ENCODE data around the gene SCYL1. TPM values are rescaled to one million over a fixed set of nuclear protein-coding genes. Genes with fewer than 3 reads are reported as not detected.

The SCYL1 gene
- total RNA-seq, 1 experiment from 2014 or later: 104 TPM

DNA sequence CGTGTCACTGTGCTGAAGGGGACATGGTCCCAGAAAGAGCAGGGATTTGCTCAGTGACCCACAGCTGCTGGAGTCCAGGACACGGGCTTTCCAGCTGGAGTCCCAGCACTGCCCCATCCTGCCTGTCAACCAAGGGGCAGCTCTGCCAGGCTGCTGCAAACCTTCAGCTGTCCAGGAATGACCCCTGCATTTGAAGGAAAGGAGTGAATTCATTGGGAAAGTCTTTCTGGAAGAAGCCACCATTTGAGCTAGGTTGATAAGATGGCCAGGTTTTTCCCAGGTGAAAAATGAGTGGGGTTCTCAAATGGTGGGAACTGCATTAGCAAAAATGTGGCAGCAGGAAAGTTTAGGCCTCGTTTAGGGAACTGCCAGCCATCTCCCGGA lies 61.4 kb downstream of the SCYL1 start (continued):
- TF ChIP-seq, protein P1, sequence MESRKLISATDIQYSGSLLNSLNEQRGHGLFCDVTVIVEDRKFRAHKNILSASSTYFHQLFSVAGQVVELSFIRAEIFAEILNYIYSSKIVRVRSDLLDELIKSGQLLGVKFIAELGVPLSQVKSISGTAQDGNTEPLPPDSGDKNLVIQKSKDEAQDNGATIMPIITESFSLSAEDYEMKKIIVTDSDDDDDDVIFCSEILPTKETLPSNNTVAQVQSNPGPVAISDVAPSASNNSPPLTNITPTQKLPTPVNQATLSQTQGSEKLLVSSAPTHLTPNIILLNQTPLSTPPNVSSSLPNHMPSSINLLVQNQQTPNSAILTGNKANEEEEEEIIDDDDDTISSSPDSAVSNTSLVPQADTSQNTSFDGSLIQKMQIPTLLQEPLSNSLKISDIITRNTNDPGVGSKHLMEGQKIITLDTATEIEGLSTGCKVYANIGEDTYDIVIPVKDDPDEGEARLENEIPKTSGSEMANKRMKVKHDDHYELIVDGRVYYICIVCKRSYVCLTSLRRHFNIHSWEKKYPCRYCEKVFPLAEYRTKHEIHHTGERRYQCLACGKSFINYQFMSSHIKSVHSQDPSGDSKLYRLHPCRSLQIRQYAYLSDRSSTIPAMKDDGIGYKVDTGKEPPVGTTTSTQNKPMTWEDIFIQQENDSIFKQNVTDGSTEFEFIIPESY (IDR thresholded peaks at IDR 0.05; ENCODE audit: extremely low read depth, insufficient replicate concordance, low read length): no peak
- TF ChIP-seq, protein P2, sequence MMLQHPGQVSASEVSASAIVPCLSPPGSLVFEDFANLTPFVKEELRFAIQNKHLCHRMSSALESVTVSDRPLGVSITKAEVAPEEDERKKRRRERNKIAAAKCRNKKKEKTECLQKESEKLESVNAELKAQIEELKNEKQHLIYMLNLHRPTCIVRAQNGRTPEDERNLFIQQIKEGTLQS (IDR thresholded peaks at IDR 0.05): no peak
- TF ChIP-seq EZH2 (IDR thresholded peaks at IDR 0.05): no peak

DNA sequence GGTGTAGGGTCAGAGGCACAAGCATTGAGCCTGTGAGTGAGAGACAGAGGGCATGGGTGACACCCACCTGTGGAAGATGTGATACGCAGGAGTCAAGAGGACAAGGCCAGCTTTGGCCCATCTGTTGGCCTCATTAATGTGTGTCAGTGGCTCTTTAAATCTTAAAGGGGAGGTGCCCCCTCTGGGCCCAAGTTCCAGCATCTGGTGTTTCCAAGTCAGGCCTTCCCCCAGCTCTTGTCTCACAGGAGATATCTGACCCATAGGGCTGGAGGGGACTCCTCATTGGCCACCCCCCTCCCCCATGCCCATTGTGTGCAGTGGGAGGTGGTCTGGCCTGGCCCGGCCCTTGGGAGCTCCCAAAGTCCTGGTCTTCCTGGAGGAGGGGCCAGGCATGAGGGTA lies 61.8 kb downstream of the SCYL1 start:
- Histone ChIP-seq H3K4me3 (replicated peaks in 1 of 2; ENCODE audit: low read depth in 1 of 2, low read length in 2 of 2) (no peak overlapping the region), H3K4me1 (ENCODE audit: control insufficient read depth in 1 of 2, insufficient read depth in 2 of 2, low read length in 2 of 2) (peaks cover 14 to 25% of the 10 kb centered on the region in 2 experiments), H3K4me2 (ENCODE audit: low read length) (no peak overlapping the region), H4K20me1 (ENCODE audit: insufficient read depth) (no peaks in the 10 kb centered on the region), H3K79me2 (ENCODE audit: insufficient read depth, low read length) (no peaks in the 10 kb centered on the region), H3K36me3 (ENCODE audit: control insufficient read depth in 1 of 2, insufficient read depth in 2 of 2, low read length in 2 of 2) (no peaks in the 10 kb centered on the region; a peak in 1 of 4 replicates), H3K27ac (ENCODE audit: low read depth, low read length) (no peak overlapping the region), H3K27me3 (ENCODE audit: insufficient read depth, low read length) (no peaks in the 10 kb centered on the region), H3K9ac (ENCODE audit: low read length) (no peak overlapping the region), H2AFZ (ENCODE audit: low read depth, low read length, poor library complexity, severe bottlenecking) (no peak overlapping the region), H3K9me3 (ENCODE audit: control insufficient read depth in 1 of 2, insufficient read depth in 1 of 2, low read depth in 1 of 2, low read length in 2 of 2) (no peaks in the 10 kb centered on the region), H3K9me2 (ENCODE audit: insufficient read depth) (no peaks in the 10 kb centered on the region)
- intact Hi-C loops (cut with micrococcal nuclease): no loop called here
- TF ChIP-seq POLR2AphosphoS5 (IDR thresholded peaks at IDR 0.05; ENCODE audit: low read depth, low read length): no peak
- TF ChIP-seq JUND (IDR thresholded peaks at IDR 0.05): no peak
- TF ChIP-seq, protein P3, sequence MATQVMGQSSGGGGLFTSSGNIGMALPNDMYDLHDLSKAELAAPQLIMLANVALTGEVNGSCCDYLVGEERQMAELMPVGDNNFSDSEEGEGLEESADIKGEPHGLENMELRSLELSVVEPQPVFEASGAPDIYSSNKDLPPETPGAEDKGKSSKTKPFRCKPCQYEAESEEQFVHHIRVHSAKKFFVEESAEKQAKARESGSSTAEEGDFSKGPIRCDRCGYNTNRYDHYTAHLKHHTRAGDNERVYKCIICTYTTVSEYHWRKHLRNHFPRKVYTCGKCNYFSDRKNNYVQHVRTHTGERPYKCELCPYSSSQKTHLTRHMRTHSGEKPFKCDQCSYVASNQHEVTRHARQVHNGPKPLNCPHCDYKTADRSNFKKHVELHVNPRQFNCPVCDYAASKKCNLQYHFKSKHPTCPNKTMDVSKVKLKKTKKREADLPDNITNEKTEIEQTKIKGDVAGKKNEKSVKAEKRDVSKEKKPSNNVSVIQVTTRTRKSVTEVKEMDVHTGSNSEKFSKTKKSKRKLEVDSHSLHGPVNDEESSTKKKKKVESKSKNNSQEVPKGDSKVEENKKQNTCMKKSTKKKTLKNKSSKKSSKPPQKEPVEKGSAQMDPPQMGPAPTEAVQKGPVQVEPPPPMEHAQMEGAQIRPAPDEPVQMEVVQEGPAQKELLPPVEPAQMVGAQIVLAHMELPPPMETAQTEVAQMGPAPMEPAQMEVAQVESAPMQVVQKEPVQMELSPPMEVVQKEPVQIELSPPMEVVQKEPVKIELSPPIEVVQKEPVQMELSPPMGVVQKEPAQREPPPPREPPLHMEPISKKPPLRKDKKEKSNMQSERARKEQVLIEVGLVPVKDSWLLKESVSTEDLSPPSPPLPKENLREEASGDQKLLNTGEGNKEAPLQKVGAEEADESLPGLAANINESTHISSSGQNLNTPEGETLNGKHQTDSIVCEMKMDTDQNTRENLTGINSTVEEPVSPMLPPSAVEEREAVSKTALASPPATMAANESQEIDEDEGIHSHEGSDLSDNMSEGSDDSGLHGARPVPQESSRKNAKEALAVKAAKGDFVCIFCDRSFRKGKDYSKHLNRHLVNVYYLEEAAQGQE (IDR thresholded peaks at IDR 0.05; ENCODE audit: low read depth): no peak
- TF ChIP-seq, protein P2 (IDR thresholded peaks at IDR 0.05): no peak
- TF ChIP-seq SRF (IDR thresholded peaks at IDR 0.05; ENCODE audit: low read depth): no peak
- no peak for TF ChIP-seq POLR2A (IDR thresholded peaks at IDR 0.05; ENCODE audit: borderline replicate concordance, extremely low read depth, insufficient read depth, insufficient read length)
- no peak for TF ChIP-seq ZFX (IDR thresholded peaks at IDR 0.05)
- TF ChIP-seq EZH2phosphoT487 (IDR thresholded peaks at IDR 0.05; ENCODE audit: borderline replicate concordance): no peak
- TF ChIP-seq, protein P4, sequence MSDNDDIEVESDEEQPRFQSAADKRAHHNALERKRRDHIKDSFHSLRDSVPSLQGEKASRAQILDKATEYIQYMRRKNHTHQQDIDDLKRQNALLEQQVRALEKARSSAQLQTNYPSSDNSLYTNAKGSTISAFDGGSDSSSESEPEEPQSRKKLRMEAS (IDR thresholded peaks at IDR 0.05): no peak
- RAD21 ChIA-PET (ENCODE audit: low non-redundant PET in 1 of 2, low total read pairs in 2 of 2, uncharacterized antibody in 2 of 2, unreplicated experiment in 2 of 2): no interaction called here
- no TSS peak for BruUV-seq (replicated peaks)
- ATAC-seq (no peak), DNase-seq (ENCODE audit: low read depth, low spot score) (no peak)
- POLR2A ChIA-PET: interaction anchor here (0.8 to 1.5 kb wide), 3 partner anchors 11 to 273 kb away, joined by 3 read pairs; partner anchors contain the start of genes EHBP1L1 and MUS81
- CTCF ChIA-PET: interaction anchor here (1.0 kb wide), 1 partner anchor 9 kb away, joined by 3 read pairs; no protein-coding TSS in a partner anchor
